NT2/D1 (cell line): ENCODE measurements around the gene ULBP3.
"Not testable (repeated sequence)": the region's sequence is repeated elsewhere in the genome, so short reads cannot be mapped to it uniquely, and the experiment has no call there.

Experiments
- DNase-seq: peaks from one replicate; pipeline ENCODE4 v3.0.0-alpha.2; 2011; ENCODE audit warnings: low read depth, low spot score
- H3K27me3 ChIP-seq: 2 replicates; pipeline ENCODE4 v1.6.0; 2011; ENCODE audit warnings: mild to moderate bottlenecking; ENCODE audit not compliant: insufficient read length, insufficient read depth
- H3K36me3 ChIP-seq: 2 replicates; pipeline ENCODE4 v1.6.1; 2011; ENCODE audit warnings: mild to moderate bottlenecking, low read length, mixed read lengths; ENCODE audit not compliant: insufficient read depth, insufficient read length
- H3K4me1 ChIP-seq: 2 replicates; pipeline ENCODE4 v1.5.1; 2011; ENCODE audit not compliant: insufficient read depth, insufficient read length
- H3K4me3 ChIP-seq: 2 replicates; pipeline ENCODE4 v1.5.1; 2011; ENCODE audit warnings: low read depth; ENCODE audit not compliant: insufficient read length
- H3K9ac ChIP-seq: 2 replicates; pipeline ENCODE4 v1.6.0; 2011; ENCODE audit warnings: low read depth; ENCODE audit not compliant: insufficient read length
- H3K9me3 ChIP-seq: 2 replicates; pipeline ENCODE4 v1.5.1; 2011; ENCODE audit warnings: mild to moderate bottlenecking, low read length; ENCODE audit not compliant: insufficient read depth
- SUZ12 ChIP-seq: IDR thresholded peaks from 2 replicates; pipeline ENCODE4 v1.6.1; 2011; ENCODE audit not compliant: insufficient read length, insufficient read depth; ENCODE audit errors: extremely low read depth
- YY1 ChIP-seq: IDR thresholded peaks from 2 replicates; pipeline ENCODE4 v1.6.1; 2011; ENCODE audit not compliant: insufficient read length, insufficient read depth
- ZNF274 ChIP-seq: IDR thresholded peaks from 2 replicates; pipeline ENCODE4 v1.6.1; 2011; ENCODE audit warnings: mild to moderate bottlenecking, low read depth, low read length

Gene ULBP3

GRCh38 chr6:150028799-150029198 lies 40.1 kb downstream of the ULBP3 start:
- peaks cover 3% of the 10 kb centered on the region for H3K4me1 ChIP-seq
- H3K4me3 ChIP-seq = no peak overlapping the region
- H3K9ac ChIP-seq = no peak overlapping the region
- no peaks in the 10 kb centered on the region for H3K9me3 ChIP-seq
- peaks cover 7% of the 10 kb centered on the region for H3K27me3 ChIP-seq
- no peak for DNase-seq
- H3K36me3 ChIP-seq = no peaks in the 10 kb centered on the region
- no peak for TF ChIP-seq SUZ12
- TF ChIP-seq YY1 = no peak
- no peak for TF ChIP-seq ZNF274

- TF ChIP-seq YY1 = no peak
- TF ChIP-seq ZNF274 = no peak
- no peak for TF ChIP-seq SUZ12
- Histone ChIP-seq H3K4me3 (no peak overlapping the region), H3K9me3 (no peaks in the 10 kb centered on the region), H3K36me3 (no peaks in the 10 kb centered on the region), H3K9ac (no peak overlapping the region), H3K27me3 (peaks cover under 1% of the 10 kb centered on the region), H3K4me1 (peaks cover 3% of the 10 kb centered on the region)
- no peak for DNase-seq
Observed at GRCh38 chr6:150027806-150028565, 40.9 kb downstream of the ULBP3 start.

GRCh38 chr6:150026976-150027805 lies 41.7 kb downstream of the ULBP3 start:
- H3K36me3 ChIP-seq = no peaks in the 10 kb centered on the region
- H3K27me3 ChIP-seq = no peaks in the 10 kb centered on the region
- TF ChIP-seq YY1 = no peak
- TF ChIP-seq ZNF274 = no peak
- TF ChIP-seq SUZ12 = no peak
- no peaks in the 10 kb centered on the region for H3K9me3 ChIP-seq
- DNase-seq = no peak
- H3K4me3 ChIP-seq = no peak overlapping the region
- no peak overlapping the region for H3K9ac ChIP-seq
- peaks cover 3% of the 10 kb centered on the region for H3K4me1 ChIP-seq

- Histone ChIP-seq H3K9me3 (no peaks in the 10 kb centered on the region), H3K36me3 (no peaks in the 10 kb centered on the region), H3K9ac (no peak within 1 kb of the TSS), H3K27me3 (no peaks in the 10 kb centered on the region), H3K4me3 (no peak within 1 kb of the TSS), H3K4me1 (peaks cover 3% of the 10 kb centered on the region)
- TF ChIP-seq ZNF274 = no peak
- no peak for TF ChIP-seq YY1
- TF ChIP-seq SUZ12 = no peak
- DNase-seq = no peak
Observed at GRCh38 chr6:150025201-150025917, 43.6 kb downstream of the ULBP3 start, which contains the start of gene RAET1L. RAET1L (minus strand) TSS chr6:150025532; CDS start chr6:150025471, 61 bp downstream.

- H3K27me3 ChIP-seq = no peaks in the 10 kb centered on the region
- H3K9me3 ChIP-seq = no peaks in the 10 kb centered on the region
- no peaks in the 10 kb centered on the region for H3K36me3 ChIP-seq
- no peak for DNase-seq
- TF ChIP-seq ZNF274 (no peak), SUZ12 (no peak), YY1 (no peak)
- peaks cover 3% of the 10 kb centered on the region for H3K4me1 ChIP-seq
- H3K9ac ChIP-seq = no peak overlapping the region
- no peak overlapping the region for H3K4me3 ChIP-seq
Observed at GRCh38 chr6:150024646-150025155, 44.2 kb downstream of the ULBP3 start.

GRCh38 chr6:150024021-150024420 lies 44.9 kb downstream of the ULBP3 start:
- H3K4me1 ChIP-seq, DNase-seq, H3K36me3 ChIP-seq, H3K9ac ChIP-seq, H3K27me3 ChIP-seq, H3K4me3 ChIP-seq, H3K9me3 ChIP-seq: not testable (repeated sequence)

- not testable (repeated sequence) for H3K4me1 ChIP-seq, H3K4me3 ChIP-seq, H3K9me3 ChIP-seq, H3K36me3 ChIP-seq, H3K9ac ChIP-seq, DNase-seq
- H3K27me3 ChIP-seq = peaks cover 14% of the 10 kb centered on the region
Observed at GRCh38 chr6:150021870-150022269, 47.1 kb downstream of the ULBP3 start.
